Parathyroid adenoma (tissue), 2 donors: ENCODE data around the gene NTN3.

Source experiments
- H2AFZ ChIP-seq: fragments of 300-600 bp; sonication (generic); one replicate; pipeline ENCODE4 v1.7.0; 2017; ENCODE audit warnings: antibody characterized with exemption, mild to moderate bottlenecking
- H3K27ac ChIP-seq: fragments of 300-600 bp; sonication (generic); one replicate; pipeline ENCODE4 v1.7.0; 2017
- H3K27me3 ChIP-seq: fragments of 300-600 bp; sonication (generic); one replicate; pipeline ENCODE4 v1.7.0; 2017; ENCODE audit warnings: low read length; ENCODE audit not compliant: control insufficient read depth, insufficient read depth
- H3K36me3 ChIP-seq: fragments of 300-600 bp; sonication (generic); one replicate; pipeline ENCODE4 v1.7.0; 2017; ENCODE audit warnings: low read length; ENCODE audit not compliant: control insufficient read depth, insufficient read depth
- H3K4me1 ChIP-seq: fragments of 300-600 bp; sonication (generic); one replicate; pipeline ENCODE4 v1.7.0; 2017; ENCODE audit warnings: control low read depth
- H3K4me2 ChIP-seq: fragments of 300-600 bp; sonication (generic); one replicate; pipeline ENCODE4 v1.7.0; 2017; ENCODE audit warnings: low read length
- H3K4me3 ChIP-seq: fragments of 300-600 bp; sonication (generic); one replicate; pipeline ENCODE4 v1.7.0; 2017; ENCODE audit warnings: low read depth, low read length
- H3K79me2 ChIP-seq: fragments of 300-600 bp; sonication (generic); one replicate; pipeline ENCODE4 v1.7.0; 2017; ENCODE audit warnings: control low read depth
- H3K9ac ChIP-seq: fragments of 300-600 bp; sonication (generic); one replicate; pipeline ENCODE4 v1.7.0; 2017; ENCODE audit warnings: mild to moderate bottlenecking
- H3K9me3 ChIP-seq: fragments of 300-600 bp; sonication (generic); one replicate; pipeline ENCODE4 v1.7.0; 2017; ENCODE audit warnings: low read length; ENCODE audit not compliant: control insufficient read depth
- CTCF ChIP-seq: fragments of 300-600 bp; sonication (generic); IDR thresholded peaks from one replicate; pipeline ENCODE4 v1.7.0; 2017; ENCODE audit warnings: antibody characterized with exemption, mild to moderate bottlenecking
- donor health status: primary hyperparathyroidism.

NTN3 gene

GRCh38 chr16:2498531-2499253 lies 27.6 kb downstream of the NTN3 start:
- H3K79me2 ChIP-seq = peaks cover 3% of the 10 kb centered on the region
- no peak overlapping the region for H3K9ac ChIP-seq
- no peak overlapping the region for H2AFZ ChIP-seq
- TF ChIP-seq CTCF = no peak
- no peaks in the 10 kb centered on the region for H3K9me3 ChIP-seq
- H3K27ac ChIP-seq = no peak overlapping the region
- no peaks in the 10 kb centered on the region for H3K36me3 ChIP-seq
- H3K4me2 ChIP-seq = no peak overlapping the region
- H3K4me1 ChIP-seq = no peaks in the 10 kb centered on the region
- no peak overlapping the region for H3K4me3 ChIP-seq
- no peaks in the 10 kb centered on the region for H3K27me3 ChIP-seq

GRCh38 chr16:2499454-2499853 lies 28.4 kb downstream of the NTN3 start:
- Histone ChIP-seq H2AFZ (no peak overlapping the region), H3K36me3 (no peaks in the 10 kb centered on the region), H3K9ac (no peak overlapping the region), H3K4me2 (no peak overlapping the region), H3K4me3 (no peak overlapping the region), H3K9me3 (no peaks in the 10 kb centered on the region), H3K79me2 (peaks cover 3% of the 10 kb centered on the region), H3K4me1 (no peaks in the 10 kb centered on the region), H3K27ac (no peak overlapping the region), H3K27me3 (no peaks in the 10 kb centered on the region)
- no peak for TF ChIP-seq CTCF

GRCh38 chr16:2499890-2500429 lies 28.9 kb downstream of the NTN3 start:
- Histone ChIP-seq H3K27me3 (no peaks in the 10 kb centered on the region), H3K9me3 (no peaks in the 10 kb centered on the region), H3K4me1 (no peaks in the 10 kb centered on the region), H2AFZ (no peak overlapping the region), H3K9ac (no peak overlapping the region), H3K4me2 (no peak overlapping the region), H3K4me3 (no peak overlapping the region), H3K36me3 (no peaks in the 10 kb centered on the region), H3K27ac (no peak overlapping the region), H3K79me2 (peaks cover 3% of the 10 kb centered on the region)
- TF ChIP-seq CTCF = no peak

GRCh38 chr16:2500430-2500917 lies 29.4 kb downstream of the NTN3 start:
- Histone ChIP-seq H3K79me2 (peaks cover 3% of the 10 kb centered on the region), H3K9me3 (no peaks in the 10 kb centered on the region), H3K27me3 (no peaks in the 10 kb centered on the region), H3K36me3 (no peaks in the 10 kb centered on the region), H3K4me3 (no peak overlapping the region), H2AFZ (no peak overlapping the region), H3K27ac (no peak overlapping the region), H3K4me2 (no peak overlapping the region), H3K9ac (no peak overlapping the region), H3K4me1 (no peaks in the 10 kb centered on the region)
- no peak for TF ChIP-seq CTCF
